Epithelial cell of prostate (primary cell): ENCODE data around the gene LST1.
"Not testable (repeated sequence)": the region's sequence is repeated elsewhere in the genome, so short reads cannot be mapped to it uniquely, and the experiment has no call there.

Experiments
- DNase-seq: peaks from one replicate; pipeline ENCODE4 v3.0.0-alpha.2; 2011; ENCODE audit warnings: low read depth, low spot score
- H3K27ac ChIP-seq: fragments of 450-650 bp; 2 replicates; pipeline ENCODE4 v1.5.1; 2017; ENCODE audit warnings: mild to moderate bottlenecking

LST1 gene

DNA sequence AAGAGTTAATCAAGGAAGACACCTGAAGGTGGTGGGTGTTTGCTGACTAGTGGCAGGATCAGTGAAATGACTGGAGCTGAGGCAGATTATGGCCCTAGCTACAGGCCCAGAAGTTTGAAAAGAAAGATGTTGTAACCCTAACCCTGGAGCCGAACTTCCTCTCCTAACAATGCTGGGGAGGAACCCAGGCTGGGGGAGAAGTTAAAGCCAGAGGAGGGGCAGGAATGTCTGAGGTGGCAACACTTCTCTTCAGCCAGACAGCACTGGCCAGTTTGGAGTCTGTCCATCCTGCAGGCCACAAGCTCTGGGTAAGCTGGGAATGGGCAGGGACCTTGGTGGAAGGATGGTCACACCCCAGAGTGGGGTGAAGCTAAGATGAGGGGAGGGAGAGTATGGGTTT lies at the start of gene LST1:
Gene LST1 (plus strand): TSS at position 270 of the 400 bp plus-strand sequence. CDS start 1,023 bp downstream, outside the sequence.
- DNase-seq: no peak
- no peak within 1 kb of the TSS for H3K27ac ChIP-seq

- DNase-seq: no peak
- peak overlapping the region; percentile 91 for H3K27ac ChIP-seq
These were observed 47.2 kb upstream of the LST1 start for GRCh38 chr6:31538805-31539400.

- H3K27ac ChIP-seq: peak overlapping the region; percentile 91
These were observed 45.4 kb upstream of the LST1 start for GRCh38 chr6:31540640-31541039.

GRCh38 chr6:31541059-31541657 lies 44.9 kb upstream of the LST1 start:
- peak overlapping the region; percentile 91 for H3K27ac ChIP-seq
- DNase-seq: no peak

More at GRCh38 chr6:31540640-31541039, 45.4 kb upstream of the LST1 start:
- no peak for DNase-seq

- peak within 1 kb of the TSS; percentile 91 for H3K27ac ChIP-seq
- peak; percentile 76 for DNase-seq
These were observed 44.2 kb upstream of the LST1 start, which contains the start of gene DDX39B for GRCh38 chr6:31541658-31542521. DDX39B (minus strand) TSS chr6:31542003; CDS start chr6:31540532, 1,471 bp downstream.

GRCh38 chr6:31543639-31544038 lies 42.4 kb upstream of the LST1 start:
- no peak overlapping the region for H3K27ac ChIP-seq
- DNase-seq: no peak

DNA sequence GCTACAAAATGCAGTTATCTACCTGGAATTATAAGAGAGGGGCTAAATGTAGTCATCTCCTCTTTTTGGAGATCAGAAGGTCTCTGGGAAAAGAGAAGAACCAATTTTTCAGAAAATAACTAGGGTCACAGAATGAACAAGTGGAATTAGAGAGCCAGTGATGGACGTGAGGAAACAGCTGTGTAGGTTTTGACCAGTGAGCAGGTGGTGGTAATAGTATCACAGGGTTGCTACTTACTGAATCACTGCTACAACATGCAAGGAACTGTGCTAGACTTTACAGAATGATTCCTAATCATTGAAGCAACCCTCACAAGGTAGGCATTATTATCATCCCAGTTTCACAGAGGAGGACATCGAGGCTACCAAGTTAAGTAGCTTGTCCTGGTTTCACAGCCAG lies 41.4 kb upstream of the LST1 start:
- DNase-seq: no peak
- no peak overlapping the region for H3K27ac ChIP-seq

DNA sequence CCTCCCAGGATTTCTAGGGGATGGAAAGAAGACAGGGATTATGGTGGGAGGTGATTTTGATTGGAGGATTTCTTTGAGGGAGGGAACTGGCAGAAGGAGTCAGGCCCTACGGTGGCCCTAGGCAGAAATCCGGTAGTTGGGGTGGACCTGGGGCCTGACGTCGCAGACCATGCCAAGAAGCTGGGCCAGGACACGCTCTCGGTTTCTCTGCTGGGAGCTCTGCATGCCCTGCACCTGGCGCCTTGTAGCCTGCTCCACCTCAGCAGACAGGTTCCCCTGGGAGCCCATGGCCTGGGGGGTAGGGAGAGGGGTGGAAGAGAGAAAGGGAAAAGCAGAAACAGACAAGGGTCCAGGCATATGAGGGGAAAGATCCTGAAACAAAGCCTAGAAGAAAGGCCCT lies 40.8 kb upstream of the LST1 start:
- no peak overlapping the region for H3K27ac ChIP-seq
- DNase-seq: no peak

DNA sequence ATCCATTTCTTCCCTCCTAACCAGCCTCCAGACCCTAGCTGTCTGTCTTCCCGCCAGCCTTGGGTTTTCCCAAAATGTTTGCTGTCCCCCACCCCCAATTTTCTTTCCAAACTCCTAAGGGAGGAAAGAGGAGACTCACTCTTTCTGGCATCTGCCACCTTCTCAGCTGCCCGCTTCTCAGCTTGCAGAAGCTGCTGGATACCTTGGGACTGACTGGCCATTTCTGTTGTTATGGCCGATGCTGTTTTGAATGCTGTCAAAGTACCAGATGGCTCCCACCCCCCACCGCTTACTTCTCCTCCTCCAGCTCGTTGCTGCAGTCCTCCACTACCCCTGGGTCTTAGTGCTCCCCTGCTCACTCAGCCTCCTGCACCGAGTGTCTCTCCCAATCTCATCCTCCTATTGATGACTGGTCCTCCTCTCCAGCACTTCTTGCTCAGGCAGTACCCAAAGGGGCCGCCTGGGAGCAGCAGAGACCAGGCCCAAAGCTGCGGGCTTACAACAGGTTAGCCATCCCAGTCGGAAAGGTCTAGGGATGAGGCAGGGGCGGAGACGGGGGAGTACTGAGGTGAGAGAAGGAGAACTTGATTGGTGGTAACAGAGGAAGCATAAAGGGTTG lies 39.6 kb upstream of the LST1 start, which contains the start of gene ATP6V1G2:
Gene ATP6V1G2 (minus strand): TSS at position 270 of the 619 bp plus-strand sequence. CDS start 49 bp downstream, at position 221.
- peak within 1 kb of the TSS; percentile 94 for H3K27ac ChIP-seq
- DNase-seq: peak; percentile 80

GRCh38 chr6:31546958-31547726 lies 38.9 kb upstream of the LST1 start, which contains the start of gene NFKBIL1:
NFKBIL1 (plus strand) TSS chr6:31547608; CDS start chr6:31547695, 87 bp downstream.
- peak; percentile 73 for DNase-seq

DNA sequence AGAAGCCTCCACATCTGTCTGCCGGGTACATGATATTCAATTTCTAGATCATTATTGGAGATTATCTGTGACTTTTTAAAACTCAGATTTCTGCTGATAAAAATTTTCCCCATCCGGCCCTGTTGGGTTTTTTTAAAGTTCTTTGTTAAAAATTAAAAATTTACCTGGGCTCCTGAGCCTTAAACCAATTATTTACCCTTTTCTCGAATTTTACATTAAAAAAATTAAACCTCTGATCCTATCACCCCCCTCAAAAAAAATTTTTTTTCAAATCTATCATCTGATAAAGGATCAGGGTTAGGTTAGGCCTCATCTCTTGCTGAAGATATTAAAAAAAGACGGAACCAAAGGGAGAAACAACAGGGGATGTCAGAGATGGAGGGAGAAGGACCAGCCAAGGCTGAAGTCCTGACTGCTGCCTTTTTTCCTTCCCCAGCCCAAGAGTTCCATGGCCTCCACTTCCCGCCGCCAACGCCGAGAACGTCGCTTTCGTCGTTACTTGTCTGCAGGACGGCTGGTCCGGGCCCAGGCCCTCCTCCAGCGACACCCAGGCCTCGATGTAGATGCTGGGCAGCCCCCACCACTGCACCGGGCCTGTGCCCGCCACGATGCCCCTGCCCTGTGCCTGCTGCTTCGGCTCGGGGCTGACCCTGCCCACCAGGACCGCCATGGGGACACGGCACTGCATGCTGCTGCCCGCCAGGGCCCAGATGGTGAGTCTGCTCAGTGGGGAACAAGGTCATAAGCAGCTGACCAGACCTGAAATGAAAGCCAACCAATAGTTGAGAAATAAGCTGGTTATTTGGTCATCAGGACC lies 38.1 kb upstream of the LST1 start:
- DNase-seq: no peak
- peak overlapping the region; percentile 94 for H3K27ac ChIP-seq

More at GRCh38 chr6:31546958-31547726, 38.9 kb upstream of the LST1 start, which contains the start of gene NFKBIL1:
- H3K27ac ChIP-seq: peak within 1 kb of the TSS; percentile 94

GRCh38 chr6:31548544-31548873 lies 37.6 kb upstream of the LST1 start:
- no peak for DNase-seq
- H3K27ac ChIP-seq: peak overlapping the region; percentile 94

DNA sequence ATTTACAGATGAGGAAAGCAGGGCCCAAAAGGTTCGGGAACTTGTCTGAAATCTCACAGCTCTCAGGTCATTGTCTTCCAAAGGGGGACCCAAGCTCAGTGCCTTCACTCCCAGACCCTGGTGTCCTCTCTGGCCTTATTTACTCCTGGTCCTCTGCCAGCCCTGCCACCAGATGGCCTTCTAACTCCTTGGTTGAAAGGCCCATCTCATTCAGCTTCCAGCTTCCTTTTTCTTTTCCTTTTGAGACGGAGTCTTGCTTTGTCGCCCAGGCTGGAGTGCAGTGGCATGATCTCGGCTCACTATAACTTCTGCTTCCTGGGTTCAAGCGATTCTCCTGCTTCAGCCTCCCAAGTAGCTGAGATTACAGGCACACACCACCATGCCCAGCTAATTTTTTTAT lies 34.7 kb upstream of the LST1 start:
- H3K27ac ChIP-seq, DNase-seq: not testable (repeated sequence)

DNA sequence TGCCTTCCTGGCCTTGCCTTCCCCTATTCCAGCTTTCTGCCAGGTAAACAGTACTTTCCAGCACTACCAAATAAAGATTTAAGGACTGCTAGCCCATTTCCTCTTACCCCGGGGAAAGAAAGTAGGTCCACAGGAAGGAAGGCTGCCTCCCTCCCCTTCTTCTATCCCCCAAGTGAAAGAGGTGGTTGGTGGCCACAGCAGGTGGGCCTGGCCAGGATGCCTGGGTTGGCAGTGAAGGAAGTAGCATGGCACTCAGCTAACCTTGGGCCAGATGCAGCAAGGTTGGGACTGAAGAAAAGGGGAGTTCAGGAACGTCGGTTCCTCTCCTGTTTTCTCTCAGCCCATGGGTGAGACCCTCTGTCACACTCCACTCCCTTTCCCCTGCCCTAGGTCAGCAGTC lies 29.8 kb upstream of the LST1 start:
- DNase-seq: no peak
- H3K27ac ChIP-seq: no peak overlapping the region

DNA sequence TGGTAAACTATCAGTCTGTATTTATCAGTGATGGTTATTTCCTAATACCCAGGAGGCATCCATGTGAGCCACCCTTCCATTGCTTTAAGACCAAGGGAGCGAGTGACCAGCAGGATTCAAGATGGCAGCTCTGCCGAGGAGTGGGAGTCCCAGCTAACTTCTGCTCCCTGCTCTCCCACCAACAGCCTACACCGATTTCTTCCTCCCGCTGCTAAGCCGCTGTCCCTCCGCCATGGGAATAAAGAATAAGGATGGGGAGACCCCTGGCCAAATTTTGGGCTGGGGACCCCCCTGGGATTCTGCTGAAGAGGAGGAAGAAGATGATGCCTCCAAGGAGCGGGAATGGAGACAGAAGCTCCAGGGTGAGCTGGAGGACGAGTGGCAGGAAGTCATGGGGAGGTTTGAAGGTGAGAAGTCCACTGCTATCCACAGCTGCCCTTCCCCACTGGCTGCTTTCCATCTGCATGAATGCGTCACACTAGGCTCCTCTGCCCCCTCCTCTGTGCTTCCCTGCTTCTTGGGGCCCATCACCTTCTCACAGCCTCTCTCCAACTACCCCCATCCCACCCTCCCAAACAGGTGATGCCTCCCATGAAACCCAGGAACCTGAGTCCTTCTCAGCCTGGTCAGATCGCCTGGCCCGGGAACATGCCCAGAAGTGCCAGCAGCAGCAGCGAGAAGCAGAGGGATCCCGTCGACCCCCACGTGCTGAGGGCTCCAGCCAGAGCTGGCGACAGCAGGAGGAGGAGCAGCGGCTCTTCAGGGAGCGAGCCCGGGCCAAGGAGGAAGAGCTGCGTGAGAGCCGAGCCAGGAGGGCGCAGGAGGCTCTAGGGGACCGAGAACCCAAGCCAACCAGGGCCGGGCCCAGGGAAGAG lies 28.4 kb upstream of the LST1 start:
- no peak overlapping the region for H3K27ac ChIP-seq
- no peak for DNase-seq

GRCh38 chr6:31558318-31558625 lies 27.8 kb upstream of the LST1 start:
- DNase-seq: no peak
- no peak overlapping the region for H3K27ac ChIP-seq

- H3K27ac ChIP-seq: peak overlapping the region; percentile 42
- no peak for DNase-seq
These were observed 27.2 kb upstream of the LST1 start for GRCh38 chr6:31558631-31559500.
